Trophoblast cell (in vitro differentiated cells and primary cell): Measurements from ENCODE around the gene PROX2.

Source experiments
- DNase-seq, 2 donors: peaks; one replicate each; pipeline ENCODE4 v3.0.0-alpha.2; 2016
- H2AFZ ChIP-seq: 2 replicates; pipeline ENCODE4 v1.6.1; 2013; ENCODE audit warnings: low read length, moderate library complexity, mild to moderate bottlenecking; ENCODE audit not compliant: insufficient read depth, poor library complexity
- H2AK5ac ChIP-seq: 2 replicates; pipeline ENCODE4 v1.6.1; 2013; ENCODE audit warnings: mild to moderate bottlenecking, low read length
- H2BK120ac ChIP-seq: 2 replicates; pipeline ENCODE4 v1.6.1; 2013; ENCODE audit warnings: low read length, mild to moderate bottlenecking, moderate library complexity; ENCODE audit not compliant: insufficient read depth, poor library complexity
- H2BK12ac ChIP-seq: 2 replicates; pipeline ENCODE4 v1.6.1; 2013; ENCODE audit warnings: mild to moderate bottlenecking, low read length, moderate library complexity
- H2BK5ac ChIP-seq: 2 replicates; pipeline ENCODE4 v1.6.1; 2013; ENCODE audit warnings: low read length, low read depth, moderate library complexity, mild to moderate bottlenecking; ENCODE audit not compliant: poor library complexity
- H3K14ac ChIP-seq: 2 replicates; pipeline ENCODE4 v1.6.1; 2013; ENCODE audit warnings: mild to moderate bottlenecking, low read length
- H3K18ac ChIP-seq: 2 replicates; pipeline ENCODE4 v1.6.1; 2013; ENCODE audit warnings: mild to moderate bottlenecking, low read length
- H3K23ac ChIP-seq: 2 replicates; pipeline ENCODE4 v1.6.1; 2013; ENCODE audit warnings: low read length
- H3K27ac ChIP-seq: 2 replicates; pipeline ENCODE4 v1.5.1; 2013; ENCODE audit warnings: low read depth, mild to moderate bottlenecking, inconsistent platforms, low read length, moderate library complexity
- H3K27me3 ChIP-seq: 2 replicates; pipeline ENCODE4 v1.6.1; 2013; ENCODE audit warnings: inconsistent platforms, mild to moderate bottlenecking, low read length, moderate library complexity; ENCODE audit not compliant: insufficient read depth
- H3K36me3 ChIP-seq, 2 experiments: 1 replicate in 1 of 2; 2 replicates in 1 of 2; pipeline ENCODE4 v1.6.1; 2013; ENCODE audit warnings: low read length in 2 of 2, mild to moderate bottlenecking in 2 of 2, moderate library complexity in 1 of 2; ENCODE audit not compliant: insufficient read depth in 2 of 2, control insufficient read depth in 1 of 2
- H3K4ac ChIP-seq: 2 replicates; pipeline ENCODE4 v1.6.1; 2013; ENCODE audit warnings: low read depth, mild to moderate bottlenecking, low read length, moderate library complexity
- H3K4me1 ChIP-seq, 2 experiments: 1 replicate in 1 of 2; 2 replicates in 1 of 2; pipeline ENCODE4 v1.6.1; 2013; ENCODE audit warnings: low read length in 2 of 2, mild to moderate bottlenecking in 2 of 2, moderate library complexity in 1 of 2; ENCODE audit not compliant: insufficient read depth in 2 of 2, control insufficient read depth in 1 of 2
- H3K4me2 ChIP-seq: 2 replicates; pipeline ENCODE4 v1.6.1; 2013; ENCODE audit warnings: inconsistent platforms, mild to moderate bottlenecking, low read length, moderate library complexity
- H3K4me3 ChIP-seq: 2 replicates; pipeline ENCODE4 v1.5.1; 2013; ENCODE audit warnings: mild to moderate bottlenecking, low read depth, low read length, inconsistent platforms
- H3K79me1 ChIP-seq: one replicate; pipeline ENCODE4 v1.6.1; 2013; ENCODE audit warnings: low read length
- H3K79me2 ChIP-seq: 2 replicates; pipeline ENCODE4 v1.6.1; 2013; ENCODE audit warnings: low read length, mild to moderate bottlenecking; ENCODE audit not compliant: control insufficient read depth, insufficient read depth, poor library complexity
- H3K9ac ChIP-seq: 2 replicates; pipeline ENCODE4 v1.6.1; 2013; ENCODE audit warnings: mild to moderate bottlenecking, low read length
- H3K9me3 ChIP-seq: 2 replicates; pipeline ENCODE4 v1.6.1; 2013; ENCODE audit warnings: low read depth, mild to moderate bottlenecking, control low read depth, inconsistent platforms, low read length; ENCODE audit not compliant: insufficient read depth
- H4K12ac ChIP-seq: 2 replicates; pipeline ENCODE4 v1.6.1; 2013; ENCODE audit warnings: low read depth, mild to moderate bottlenecking, low read length, moderate library complexity
- H4K8ac ChIP-seq: 2 replicates; pipeline ENCODE4 v1.6.1; 2013; ENCODE audit warnings: low read depth, mild to moderate bottlenecking, low read length, moderate library complexity
- H4K91ac ChIP-seq: one replicate; pipeline ENCODE4 v1.6.1; 2013; ENCODE audit warnings: low read depth, mild to moderate bottlenecking, low read length, moderate library complexity
- WGBS: extraction: QIAGEN DNeasy Blood & Tissue Kit; methylation state at CpG from one replicate; pipeline ENCODE4 v1.1.7; 2013; ENCODE audit warnings: missing lambda C conversion rate; ENCODE audit not compliant: insufficient read length, insufficient coverage; ENCODE audit errors: extremely low coverage; 5-methylcytosine and 5-hydroxymethylcytosine counted together

The PROX2 gene

DNA sequence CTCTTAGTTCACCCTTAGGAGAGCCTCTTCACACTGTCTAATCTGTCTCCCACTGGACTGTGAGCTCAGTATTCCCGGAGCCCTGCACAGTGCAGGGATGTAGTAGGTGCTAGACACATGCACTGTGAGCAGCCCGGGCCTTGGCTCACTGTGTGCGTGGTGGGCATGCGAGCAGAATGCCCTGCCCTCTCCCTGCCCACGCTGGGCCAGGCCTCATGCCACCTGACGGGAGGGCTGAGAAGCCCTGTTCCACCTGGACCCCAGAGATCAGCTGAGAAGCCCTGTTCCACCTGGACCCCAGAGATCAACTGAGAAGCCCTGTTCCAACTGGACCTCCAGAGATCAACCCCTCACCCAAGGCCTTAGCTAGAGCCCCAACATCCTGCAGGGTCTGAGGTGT, 36.2 kb upstream of the PROX2 start:
- no peak overlapping the region for H2BK12ac ChIP-seq
- H3K9me3 ChIP-seq, result no peaks in the 10 kb centered on the region
- no peak overlapping the region for H4K12ac ChIP-seq
- no peaks in the 10 kb centered on the region for H3K36me3 ChIP-seq
- no peak overlapping the region for H2BK5ac ChIP-seq
- no peak overlapping the region for H4K91ac ChIP-seq
- no peak overlapping the region for H3K9ac ChIP-seq
- H3K4me3 ChIP-seq, result no peak overlapping the region
- WGBS, result no CpG with 5 or more reads among the region's 6 CpGs
- DNase-seq, result no peak
- H3K79me2 ChIP-seq, result no peaks in the 10 kb centered on the region
- no peak overlapping the region for H3K27ac ChIP-seq
- no peak overlapping the region for H2AK5ac ChIP-seq
- H3K27me3 ChIP-seq, result no peaks in the 10 kb centered on the region
- no peaks in the 10 kb centered on the region for H3K79me1 ChIP-seq
- H3K18ac ChIP-seq, result no peak overlapping the region
- H3K4me1 ChIP-seq, result no peaks in the 10 kb centered on the region
- no peak overlapping the region for H3K23ac ChIP-seq
- no peak overlapping the region for H2BK120ac ChIP-seq
- no peak overlapping the region for H2AFZ ChIP-seq
- H3K4ac ChIP-seq, result no peak overlapping the region
- no peak overlapping the region for H4K8ac ChIP-seq
- no peak overlapping the region for H3K4me2 ChIP-seq
- no peak overlapping the region for H3K14ac ChIP-seq

DNA sequence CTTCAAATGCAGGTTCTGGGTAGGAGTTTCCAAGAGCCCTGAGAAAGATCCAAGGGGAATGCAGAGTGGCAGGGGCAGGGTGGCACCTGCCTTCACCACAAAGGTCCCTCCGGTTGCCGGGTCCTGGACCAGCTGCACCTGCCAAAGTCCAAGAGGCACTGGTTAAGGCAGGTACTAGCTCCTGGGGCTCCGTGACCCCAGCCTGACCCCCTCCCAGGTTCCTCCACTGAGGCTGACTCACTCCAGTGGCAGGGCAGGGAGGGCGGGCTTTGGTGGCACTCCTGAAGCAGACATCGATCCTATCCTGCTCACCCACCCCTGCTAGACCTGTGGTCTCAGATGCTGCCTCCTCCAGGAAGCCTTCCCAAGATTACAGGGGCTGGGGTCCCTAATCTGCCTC, 35.8 kb upstream of the PROX2 start:
- Histone ChIP-seq H2AK5ac (no peak overlapping the region), H3K14ac (no peak overlapping the region), H3K79me2 (no peaks in the 10 kb centered on the region), H3K36me3 (peaks cover 2% of the 10 kb centered on the region in 2 experiments), H4K91ac (no peak overlapping the region), H3K18ac (no peak overlapping the region), H2AFZ (no peak overlapping the region), H3K4me1 (no peaks in the 10 kb centered on the region), H3K4me2 (no peak overlapping the region), H3K23ac (no peak overlapping the region), H2BK12ac (no peak overlapping the region), H3K4me3 (no peak overlapping the region), H3K27me3 (no peaks in the 10 kb centered on the region), H4K8ac (no peak overlapping the region), H3K9me3 (no peaks in the 10 kb centered on the region), H3K79me1 (no peaks in the 10 kb centered on the region), H3K4ac (no peak overlapping the region), H2BK5ac (no peak overlapping the region), H2BK120ac (no peak overlapping the region), H4K12ac (no peak overlapping the region), H3K9ac (no peak overlapping the region), H3K27ac (no peak overlapping the region)
- DNase-seq, result no peak
- WGBS, result no CpG with 5 or more reads among the region's 5 CpGs

DNA sequence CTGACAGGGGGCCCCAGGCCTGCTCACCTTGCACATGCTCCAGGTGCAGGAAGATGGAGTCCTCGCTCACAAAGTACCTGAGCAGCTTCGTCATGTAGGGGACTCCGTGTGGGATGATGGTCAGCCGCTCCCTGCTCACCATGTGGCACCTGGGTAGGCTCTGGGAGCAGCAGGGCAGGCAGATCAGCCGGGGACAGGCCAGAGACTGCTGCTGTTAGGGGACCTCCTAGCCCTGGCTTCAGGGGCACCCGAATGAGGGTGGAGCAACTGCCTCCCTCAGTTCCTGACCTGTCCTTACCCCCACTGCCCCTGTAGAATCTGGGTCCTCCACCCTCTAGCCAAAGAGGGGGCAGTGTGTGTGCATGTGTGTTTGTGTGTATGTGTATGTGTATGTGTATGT, 35.3 kb upstream of the PROX2 start:
- no peak overlapping the region for H3K4me3 ChIP-seq
- H3K14ac ChIP-seq, result no peak overlapping the region
- no peak overlapping the region for H2BK120ac ChIP-seq
- peak overlapping the region; percentile 34 for H2BK12ac ChIP-seq
- no peaks in the 10 kb centered on the region for H3K79me1 ChIP-seq
- no peaks in the 10 kb centered on the region for H3K9me3 ChIP-seq
- no peaks in the 10 kb centered on the region for H3K79me2 ChIP-seq
- no peak overlapping the region for H3K18ac ChIP-seq
- H3K27me3 ChIP-seq, result no peaks in the 10 kb centered on the region
- no peak overlapping the region for H3K9ac ChIP-seq
- H4K91ac ChIP-seq, result no peak overlapping the region
- no peak overlapping the region for H3K4ac ChIP-seq
- DNase-seq, result no peak
- H3K4me2 ChIP-seq, result no peak overlapping the region
- H2BK5ac ChIP-seq, result no peak overlapping the region
- H2AK5ac ChIP-seq, result no peak overlapping the region
- no CpG with 5 or more reads among the region's 6 CpGs for WGBS
- no peak overlapping the region for H4K12ac ChIP-seq
- no peak overlapping the region for H4K8ac ChIP-seq
- no peak overlapping the region for H3K23ac ChIP-seq
- no peak overlapping the region for H3K27ac ChIP-seq
- no peak overlapping the region for H2AFZ ChIP-seq
- peaks cover 6% of the 10 kb centered on the region in 2 experiments for H3K36me3 ChIP-seq
- no peaks in the 10 kb centered on the region for H3K4me1 ChIP-seq

DNA sequence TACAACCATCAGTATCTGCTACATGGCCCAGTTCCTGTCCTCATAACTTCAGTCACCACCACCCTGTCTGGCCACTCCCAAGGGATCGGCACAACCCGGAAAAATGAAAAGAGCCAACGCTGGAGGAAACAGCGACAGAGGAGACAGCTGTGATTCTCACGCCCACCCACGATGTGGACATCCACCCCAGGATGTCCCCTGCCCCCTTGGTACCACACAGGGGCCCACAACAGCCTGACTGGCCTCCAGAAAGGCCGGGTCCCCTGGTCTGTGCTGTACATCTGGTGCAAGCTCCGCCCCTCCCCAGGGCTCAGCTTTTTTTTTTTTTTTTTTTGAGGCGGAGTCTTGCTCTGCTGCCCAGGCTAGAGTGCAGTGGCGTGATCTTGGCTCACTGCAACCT, 34.6 kb upstream of the PROX2 start:
- no peak overlapping the region for H4K12ac ChIP-seq
- no peak overlapping the region for H2AFZ ChIP-seq
- H2BK5ac ChIP-seq, result no peak overlapping the region
- H3K27me3 ChIP-seq, result no peaks in the 10 kb centered on the region
- H3K4me2 ChIP-seq, result no peak overlapping the region
- DNase-seq, result peak in 1 of 2 donors; percentile 38
- H3K18ac ChIP-seq, result no peak overlapping the region
- H3K9ac ChIP-seq, result no peak overlapping the region
- H3K4me1 ChIP-seq, result no peaks in the 10 kb centered on the region
- no peak overlapping the region for H3K23ac ChIP-seq
- WGBS, result no CpG with 5 or more reads among the region's 10 CpGs
- peaks cover 6% of the 10 kb centered on the region in 2 experiments for H3K36me3 ChIP-seq
- H3K27ac ChIP-seq, result no peak overlapping the region
- no peak overlapping the region for H4K8ac ChIP-seq
- no peak overlapping the region for H4K91ac ChIP-seq
- no peak overlapping the region for H2BK120ac ChIP-seq
- H3K79me1 ChIP-seq, result no peaks in the 10 kb centered on the region
- no peaks in the 10 kb centered on the region for H3K9me3 ChIP-seq
- H3K4ac ChIP-seq, result no peak overlapping the region
- no peak overlapping the region for H3K14ac ChIP-seq
- no peak overlapping the region for H3K4me3 ChIP-seq
- H2BK12ac ChIP-seq, result no peak overlapping the region
- no peak overlapping the region for H2AK5ac ChIP-seq
- no peaks in the 10 kb centered on the region for H3K79me2 ChIP-seq
